Superior temporal gyrus (tissue), 1 donor: ENCODE measurements around the gene KLK11.
A peak's percentile ranks its signal among the peaks of the same experiment; 100 is the strongest.

Source experiments
- DNase-seq: peaks from one replicate; pipeline ENCODE4 v3.0.0-alpha.2; 2016; ENCODE audit errors: extremely low spot score

The KLK11 gene

GRCh38 chr19:51029718-51030117 lies 3.3 kb upstream of the KLK11 start:
- no peak for DNase-seq

- DNase-seq = no peak
These were observed 1.5 kb upstream of the KLK11 start for GRCh38 chr19:51027873-51028272.

- DNase-seq = no peak
These were observed 850 bp upstream of the KLK11 start for GRCh38 chr19:51027126-51027806.

GRCh38 chr19:51025809-51026553 lies 435 bp downstream of the KLK11 start:
- DNase-seq = no peak

GRCh38 chr19:51025401-51025800 lies 1.0 kb downstream of the KLK11 start:
- no peak for DNase-seq

- no peak for DNase-seq
These were observed 1.5 kb downstream of the KLK11 start for GRCh38 chr19:51024924-51025323.

GRCh38 chr19:51023946-51024345 lies 2.5 kb downstream of the KLK11 start:
- no peak for DNase-seq

GRCh38 chr19:51022526-51022925 lies 3.9 kb downstream of the KLK11 start:
- no peak for DNase-seq

GRCh38 chr19:51020988-51021651 lies 5.3 kb downstream of the KLK11 start:
- DNase-seq = peak; percentile 78

- no peak for DNase-seq
These were observed 6.9 kb downstream of the KLK11 start, which contains the start of gene KLK10 for GRCh38 chr19:51019544-51019925. TSS of gene KLK10 (minus strand) at chr19:51019709. CDS start at chr19:51019130, 579 bp downstream.

- DNase-seq = no peak
These were observed 7.5 kb downstream of the KLK11 start for GRCh38 chr19:51018745-51019543.

- DNase-seq = peak; percentile 79
These were observed 9.4 kb downstream of the KLK11 start for GRCh38 chr19:51016798-51017683.

- DNase-seq = no peak
These were observed 10.6 kb downstream of the KLK11 start for GRCh38 chr19:51015691-51016267.

GRCh38 chr19:51014242-51014641 lies 12.2 kb downstream of the KLK11 start:
- DNase-seq = no peak

- no peak for DNase-seq
These were observed 13.7 kb downstream of the KLK11 start for GRCh38 chr19:51012661-51013190.

GRCh38 chr19:51010066-51010795 lies 16.2 kb downstream of the KLK11 start:
- DNase-seq = no peak

GRCh38 chr19:51009061-51009891 lies 17.1 kb downstream of the KLK11 start:
- no peak for DNase-seq

- no peak for DNase-seq
These were observed 18.9 kb downstream of the KLK11 start for GRCh38 chr19:51007488-51007887.

GRCh38 chr19:51006406-51006805 lies 20.0 kb downstream of the KLK11 start:
- DNase-seq = no peak
